Fibroblast of the aortic adventitia (primary cell): ENCODE measurements around the gene MAP3K4. TPM values are rescaled to one million over a fixed set of nuclear protein-coding genes. Genes with fewer than 3 reads are reported as not detected.

Experiments used
- DNase-seq: peaks from one replicate; pipeline ENCODE4 v3.0.0-alpha.2; 2010; ENCODE audit warnings: low read depth
- H3K4me3 ChIP-seq: 2 replicates; pipeline ENCODE4 v1.5.1; 2011; ENCODE audit warnings: low read depth, mild to moderate bottlenecking, control low read depth, low read length, moderate library complexity
- CTCF ChIP-seq: IDR thresholded peaks from 2 replicates; pipeline ENCODE4 v1.5.1; 2011; ENCODE audit warnings: mild to moderate bottlenecking, low read length, control low read depth, inconsistent platforms; ENCODE audit not compliant: insufficient read depth
- total RNA-seq: library from RNA; depleted of rRNA; stranded (reverse); fragments of >200 nt; gene quantifications from 2 replicates; pipeline ENCODE4 v1.2.3, GENCODE V29; 2012; ENCODE audit warnings: low replicate concordance

The MAP3K4 gene
- total RNA-seq, 1 donor, result 25.0 TPM

GRCh38 chr6:160986851-160987250 is 4.7 kb upstream of the MAP3K4 start:
- no peak for TF ChIP-seq CTCF
- DNase-seq, result no peak
- H3K4me3 ChIP-seq, result no peak overlapping the region

DNA sequence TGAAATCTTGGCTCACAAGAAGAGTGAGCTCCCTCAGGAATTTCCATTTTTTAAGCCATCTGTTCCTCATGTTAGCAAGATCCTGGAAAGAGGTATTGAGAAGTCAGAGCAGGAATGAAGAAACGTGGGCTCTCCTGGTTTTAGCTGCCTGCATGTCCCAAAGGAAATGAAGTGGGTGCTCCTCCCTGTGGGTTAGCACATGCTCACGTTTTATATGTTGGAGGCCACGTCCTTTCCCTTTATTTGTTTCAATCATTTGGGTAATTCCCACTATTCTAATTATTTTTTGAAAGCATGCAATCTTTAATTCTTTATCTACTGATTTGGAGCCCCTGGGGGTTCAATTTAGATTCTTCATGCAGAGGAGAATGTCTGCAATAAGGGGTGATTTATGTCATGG is 4.3 kb upstream of the MAP3K4 start:
- H3K4me3 ChIP-seq, result no peak overlapping the region
- no peak for DNase-seq
- no peak for TF ChIP-seq CTCF

- peak; percentile 39 for DNase-seq
- no peak for TF ChIP-seq CTCF
- H3K4me3 ChIP-seq, result peak overlapping the region; percentile 87
Observed at GRCh38 chr6:160990847-160991405, 643 bp upstream of the MAP3K4 start.

DNA sequence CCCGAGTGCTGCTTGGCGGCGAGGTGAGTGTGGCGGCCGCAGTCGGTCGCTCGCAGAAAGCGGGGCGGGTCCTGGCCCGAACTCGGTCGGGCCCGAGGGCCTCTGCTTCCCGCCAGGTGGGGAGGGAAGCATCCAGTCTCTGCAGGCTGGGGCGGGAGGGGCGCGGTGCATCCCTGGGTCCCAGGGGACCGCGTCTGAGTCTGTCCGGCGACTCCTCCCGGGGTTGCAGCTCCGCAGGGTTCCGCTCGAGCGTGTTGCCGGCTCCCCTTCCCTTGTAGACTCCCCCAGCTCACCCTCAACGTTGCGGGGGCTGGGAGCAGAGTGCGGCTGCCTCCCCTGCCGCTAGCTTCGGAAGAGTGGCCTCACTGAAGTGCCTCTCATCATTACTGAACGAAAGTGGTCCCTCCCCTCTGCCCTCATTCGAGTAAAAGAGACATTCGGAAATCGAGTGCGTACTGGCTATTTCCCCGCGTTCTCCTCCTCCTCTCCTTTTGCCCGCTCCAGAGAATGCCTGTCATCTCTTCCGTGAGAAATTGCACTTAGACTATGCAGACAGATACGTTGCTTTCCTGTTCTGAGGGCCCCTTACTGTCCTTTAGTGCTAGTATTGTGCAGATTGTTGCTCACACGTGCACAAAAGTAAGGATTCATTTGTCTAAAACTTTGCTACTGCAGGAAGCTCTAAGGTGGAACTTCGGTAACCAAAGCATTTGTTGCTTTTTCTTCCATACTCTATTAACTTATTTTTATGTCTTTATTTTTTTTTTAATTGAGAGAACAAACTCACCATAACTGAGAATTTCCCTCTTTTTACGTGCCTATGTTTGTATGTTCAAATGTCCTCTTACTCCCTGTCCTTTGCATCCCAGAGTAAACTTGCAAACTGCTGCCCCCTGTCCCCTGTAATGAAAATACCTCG is 751 bp downstream of the MAP3K4 start:
- TF ChIP-seq CTCF, result peak; percentile 75
- peak; percentile 80 for DNase-seq
- peak overlapping the region; percentile 87 for H3K4me3 ChIP-seq

GRCh38 chr6:160992980-160993314 is 1.4 kb downstream of the MAP3K4 start:
- no peak for DNase-seq
- peak overlapping the region; percentile 87 for H3K4me3 ChIP-seq
- no peak for TF ChIP-seq CTCF

GRCh38 chr6:160995271-160995670 is 3.7 kb downstream of the MAP3K4 start:
- no peak for DNase-seq
- no peak overlapping the region for H3K4me3 ChIP-seq
- no peak for TF ChIP-seq CTCF

DNA sequence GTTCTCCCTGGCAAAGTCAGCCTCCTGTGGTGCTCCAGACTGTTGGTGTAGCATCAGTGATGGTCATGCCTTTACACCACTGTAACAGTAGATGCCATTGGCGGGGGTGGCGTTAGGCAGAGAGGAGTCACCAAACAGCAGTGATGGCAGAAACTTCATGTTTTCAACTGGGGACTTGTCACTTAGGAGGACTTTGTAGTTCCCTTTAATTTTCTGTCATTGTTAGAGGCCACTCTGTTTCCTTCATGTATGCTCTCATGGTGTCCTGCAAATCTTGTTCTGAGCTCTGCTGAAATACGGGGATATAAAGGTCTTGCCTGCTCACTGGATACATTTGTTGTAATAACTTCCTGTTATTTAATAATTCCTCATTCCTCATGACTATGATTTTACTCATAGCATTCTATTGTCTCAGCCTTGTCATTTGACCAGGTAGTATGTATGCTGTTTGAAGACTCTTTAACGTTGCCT is 4.6 kb downstream of the MAP3K4 start:
- DNase-seq, result no peak
- TF ChIP-seq CTCF, result no peak

More for the DNA sequence above, 4.6 kb downstream of the MAP3K4 start:
- no peak overlapping the region for H3K4me3 ChIP-seq
